GM23338 (cell line): ENCODE measurements around the gene SPNS1. TPM values are rescaled to one million over a fixed set of nuclear protein-coding genes. Genes with fewer than 3 reads are reported as not detected.

ENCODE experiments used
- ATAC-seq: fragments of 200-7000 bp; cut with Tn5 transposase; 3 replicates; pipeline ENCODE4 v1.9.1; 2020
- DNase-seq: peaks from one replicate; pipeline ENCODE4 v3.0.0-alpha.2; 2015; ENCODE audit warnings: low spot score
- H2AFZ ChIP-seq: fragments of 200-600 bp; sonication (generic); 2 replicates; pipeline ENCODE4 v1.8.0; 2016; ENCODE audit warnings: antibody characterized with exemption, mild to moderate bottlenecking, moderate library complexity
- H3F3A ChIP-seq: fragments of 200-600 bp; sonication (generic); replicated peaks from 2 replicates; pipeline ENCODE4 v1.8.0; 2017; ENCODE audit warnings: antibody characterized with exemption, mixed run types, low read depth
- H3K27ac ChIP-seq: fragments of 200-600 bp; sonication (generic); 2 replicates; pipeline ENCODE4 v1.6.1; 2016; ENCODE audit warnings: low read depth
- H3K27me3 ChIP-seq: fragments of 200-600 bp; sonication (generic); 2 replicates; pipeline ENCODE4 v1.8.0; 2016; ENCODE audit warnings: mild to moderate bottlenecking, mixed run types, moderate library complexity; ENCODE audit not compliant: insufficient read depth
- H3K36me3 ChIP-seq: fragments of 200-600 bp; sonication (generic); 2 replicates; pipeline ENCODE4 v1.8.0; 2016; ENCODE audit warnings: mild to moderate bottlenecking; ENCODE audit not compliant: insufficient read depth
- H3K4me1 ChIP-seq: fragments of 200-600 bp; sonication (generic); 2 replicates; pipeline ENCODE4 v1.8.0; 2016; ENCODE audit warnings: mild to moderate bottlenecking, moderate library complexity; ENCODE audit not compliant: insufficient read depth
- H3K4me2 ChIP-seq: fragments of 200-600 bp; sonication (generic); 2 replicates; pipeline ENCODE4 v1.7.1; 2017; ENCODE audit warnings: mixed run types
- H3K4me3 ChIP-seq: fragments of 200-600 bp; sonication (generic); 2 replicates; pipeline ENCODE4 v1.6.1; 2016; ENCODE audit warnings: mixed run types
- H3K79me2 ChIP-seq: fragments of 200-600 bp; sonication (generic); replicated peaks from 2 replicates; pipeline ENCODE4 v1.8.0; 2017; ENCODE audit warnings: mild to moderate bottlenecking; ENCODE audit not compliant: insufficient read depth
- H3K9me2 ChIP-seq: fragments of 200-600 bp; sonication (generic); 2 replicates; pipeline ENCODE4 v1.8.0; 2017; ENCODE audit not compliant: insufficient read depth
- H4K20me1 ChIP-seq: fragments of 200-600 bp; sonication (generic); replicated peaks from 2 replicates; pipeline ENCODE4 v1.8.0; 2017; ENCODE audit warnings: mild to moderate bottlenecking; ENCODE audit not compliant: insufficient read depth
- H3K27ac Mint-ChIP-seq: 2 replicates; pipeline ENCODE4 v1.8.0; 2020; ENCODE audit warnings: inconsistent platforms, mild to moderate bottlenecking, moderate library complexity, mixed read lengths
- H3K27me3 Mint-ChIP-seq: 3 replicates; pipeline ENCODE4 v1.8.0; 2022; ENCODE audit warnings: low read depth, mild to moderate bottlenecking, moderate library complexity, mixed read lengths, inconsistent platforms; ENCODE audit not compliant: insufficient read depth, poor library complexity
- H3K36me3 Mint-ChIP-seq: 3 replicates; pipeline ENCODE4 v1.8.0; 2021; ENCODE audit warnings: low read depth, mild to moderate bottlenecking, inconsistent platforms, moderate library complexity, mixed read lengths
- H3K4me1 Mint-ChIP-seq: 3 replicates; pipeline ENCODE4 v1.8.0; 2020; ENCODE audit warnings: mild to moderate bottlenecking, inconsistent platforms, mixed read lengths
- H3K4me3 Mint-ChIP-seq: 3 replicates; pipeline ENCODE4 v1.8.0; 2021; ENCODE audit warnings: moderate library complexity, mild to moderate bottlenecking, inconsistent platforms, mixed read lengths
- H3K9me3 Mint-ChIP-seq: 3 replicates; pipeline ENCODE4 v1.8.0; 2020; ENCODE audit warnings: moderate library complexity, mild to moderate bottlenecking, inconsistent platforms, mixed read lengths
- CREB1 ChIP-seq: fragments of 250-450 bp; sonication (Bioruptor Pico); IDR thresholded peaks from 2 replicates; pipeline ENCODE4 v1.5.0; 2020; ENCODE audit warnings: low read depth, mild to moderate bottlenecking, moderate library complexity
- CTCF ChIP-seq, 2 experiments: fragments of 200-600 bp in 1 of 2; sonication (generic) in 1 of 2; conservative IDR thresholded peaks; 2 replicates each; pipeline versions ENCODE4 v1.5.1 to v1.6.1; 2016 to 2017; ENCODE audit warnings: antibody characterized with exemption in 2 of 2, low read depth in 2 of 2, mild to moderate bottlenecking in 2 of 2, moderate library complexity in 1 of 2
- EZH2 ChIP-seq: fragments of 200-600 bp; sonication (generic); IDR thresholded peaks from one replicate; pipeline ENCODE4 v1.8.0; 2017; ENCODE audit warnings: antibody characterized with exemption, mild to moderate bottlenecking, low read depth; ENCODE audit not compliant: unreplicated experiment
- EZH2phosphoT487 ChIP-seq: fragments of 200-600 bp; sonication (generic); IDR thresholded peaks from one replicate; pipeline ENCODE4 v1.8.1; 2018; ENCODE audit warnings: antibody characterized with exemption; ENCODE audit not compliant: unreplicated experiment
- JUNB ChIP-seq: IDR thresholded peaks from one replicate; pipeline ENCODE4 v1.6.1; 2016; ENCODE audit warnings: antibody characterized with exemption; ENCODE audit not compliant: unreplicated experiment
- NANOG ChIP-seq: IDR thresholded peaks from 2 replicates; pipeline ENCODE4 v1.6.1; 2016; ENCODE audit warnings: antibody characterized with exemption, borderline replicate concordance
- POLR2AphosphoS5 ChIP-seq: IDR thresholded peaks from 2 replicates; pipeline ENCODE4 v1.6.1; 2016; ENCODE audit warnings: antibody characterized with exemption, low read depth
- REST ChIP-seq: IDR thresholded peaks from one replicate; pipeline ENCODE4 v1.6.1; 2018; ENCODE audit warnings: antibody characterized with exemption; ENCODE audit not compliant: unreplicated experiment
- STAT1 ChIP-seq: IDR thresholded peaks from one replicate; pipeline ENCODE4 v1.6.1; 2016; ENCODE audit warnings: antibody characterized with exemption; ENCODE audit not compliant: unreplicated experiment
- ZNF114 ChIP-seq: fragments of 250-450 bp; sonication (Bioruptor Pico); IDR thresholded peaks from 2 replicates; pipeline ENCODE4 v1.5.0; 2020; ENCODE audit warnings: mild to moderate bottlenecking, moderate library complexity
- ZNF331 ChIP-seq: fragments of 250-450 bp; sonication (Bioruptor Pico); IDR thresholded peaks from 2 replicates; pipeline ENCODE4 v1.5.0; 2020; ENCODE audit warnings: low read depth, mild to moderate bottlenecking, moderate library complexity
- polyA plus RNA-seq: library from polyadenylated mRNA; unstranded; fragments of >200 nt; fragmentation: Nextera tagmentation; extraction: Ambion mirVana; gene quantifications from 2 replicates; pipeline ENCODE4 v1.2.1, GENCODE V29; 2016
- total RNA-seq: library from RNA; depleted of rRNA; stranded (reverse); fragments of >200 nt; shearing (Covaris generic); gene quantifications from 2 replicates; pipeline ENCODE4 v1.2.3, GENCODE V29; 2014
- TF ChIP-seq, protein P1 (sequence below): IDR thresholded peaks from 2 replicates; pipeline ENCODE4 v1.6.1; 2016; ENCODE audit warnings: antibody characterized with exemption
- TF ChIP-seq, protein P2 (sequence below): fragments of 250-450 bp; sonication (Bioruptor Pico); IDR thresholded peaks from 2 replicates; pipeline ENCODE4 v1.5.0; 2020; ENCODE audit warnings: mild to moderate bottlenecking, moderate library complexity

SPNS1 gene
- total and polyA plus RNA-seq, 2 experiments from 2014 or later: 37.2 to 48.5 TPM

DNA sequence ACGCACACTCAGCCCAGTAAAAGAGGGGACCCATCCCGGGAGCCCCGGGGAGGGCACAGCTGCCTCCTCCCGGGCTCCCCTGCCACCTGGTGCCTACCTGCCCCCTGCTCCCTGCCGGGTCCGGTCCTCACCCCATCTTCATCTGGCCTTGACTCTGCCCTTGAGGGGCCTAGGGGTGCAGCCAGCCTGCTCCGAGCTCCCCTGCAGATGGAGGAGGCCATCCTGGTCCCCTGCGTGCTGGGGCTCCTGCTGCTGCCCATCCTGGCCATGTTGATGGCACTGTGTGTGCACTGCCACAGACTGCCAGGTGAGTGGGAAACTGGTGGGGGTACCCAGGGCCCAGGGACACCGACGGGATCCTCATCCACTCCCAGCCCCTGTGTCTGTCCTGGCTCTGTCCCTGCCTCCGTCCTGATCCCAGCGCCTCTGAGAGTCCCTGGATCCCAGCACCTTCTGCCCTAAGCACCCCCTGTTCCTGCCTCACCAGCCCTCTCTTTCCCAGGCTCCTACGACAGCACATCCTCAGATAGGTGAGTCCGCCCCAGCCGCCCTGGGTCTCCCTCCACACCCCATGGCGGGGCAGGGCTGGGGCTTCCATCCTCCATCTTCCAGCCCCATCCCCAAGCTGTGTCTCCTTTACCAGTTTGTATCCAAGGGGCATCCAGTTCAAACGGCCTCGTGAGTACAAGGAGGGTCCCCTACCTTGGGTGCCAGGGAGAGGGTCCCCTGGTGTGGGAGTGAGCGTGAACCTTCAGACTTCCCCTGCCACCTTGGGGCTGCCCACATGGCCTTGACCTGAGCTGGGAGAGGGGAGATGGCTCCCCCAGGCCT lies 10.8 kb downstream of the SPNS1 start:
- H3K27me3 ChIP-seq: no peaks in the 10 kb centered on the region
- no peaks in the 10 kb centered on the region for H3K79me2 ChIP-seq
- H2AFZ ChIP-seq: no peak overlapping the region
- no peaks in the 10 kb centered on the region for H3F3A ChIP-seq
- peaks cover 5% of the 10 kb centered on the region for H3K9me3 Mint-ChIP-seq
- H3K27me3 Mint-ChIP-seq: peaks cover 16% of the 10 kb centered on the region
- no peak overlapping the region for H3K4me3 Mint-ChIP-seq
- H3K27ac ChIP-seq: no peak overlapping the region
- H3K36me3 Mint-ChIP-seq: peaks cover 44% of the 10 kb centered on the region
- H3K27ac Mint-ChIP-seq: no peak overlapping the region
- no peak for DNase-seq
- no peak overlapping the region for H3K4me3 ChIP-seq
- no peaks in the 10 kb centered on the region for H4K20me1 ChIP-seq
- 0 out of 2 replicates have a peak, but pooled peaks cover 4% of the 10 kb centered on the region for H3K36me3 ChIP-seq
- H3K4me2 ChIP-seq: no peak overlapping the region
- no peaks in the 10 kb centered on the region for H3K4me1 ChIP-seq
- H3K4me1 Mint-ChIP-seq: no peaks in the 10 kb centered on the region
- TF ChIP-seq POLR2AphosphoS5: no peak
- no peak for TF ChIP-seq CREB1 (CRISPR knock-in tag)
- TF ChIP-seq, protein P1, sequence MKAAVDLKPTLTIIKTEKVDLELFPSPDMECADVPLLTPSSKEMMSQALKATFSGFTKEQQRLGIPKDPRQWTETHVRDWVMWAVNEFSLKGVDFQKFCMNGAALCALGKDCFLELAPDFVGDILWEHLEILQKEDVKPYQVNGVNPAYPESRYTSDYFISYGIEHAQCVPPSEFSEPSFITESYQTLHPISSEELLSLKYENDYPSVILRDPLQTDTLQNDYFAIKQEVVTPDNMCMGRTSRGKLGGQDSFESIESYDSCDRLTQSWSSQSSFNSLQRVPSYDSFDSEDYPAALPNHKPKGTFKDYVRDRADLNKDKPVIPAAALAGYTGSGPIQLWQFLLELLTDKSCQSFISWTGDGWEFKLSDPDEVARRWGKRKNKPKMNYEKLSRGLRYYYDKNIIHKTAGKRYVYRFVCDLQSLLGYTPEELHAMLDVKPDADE: no peak
- no peak for TF ChIP-seq STAT1
- no peak for TF ChIP-seq CTCF (conservative IDR thresholded peaks at IDR 0.05; ENCODE audit: low read depth in 2 of 2)
- TF ChIP-seq REST: no peak
- TF ChIP-seq, protein P2, sequence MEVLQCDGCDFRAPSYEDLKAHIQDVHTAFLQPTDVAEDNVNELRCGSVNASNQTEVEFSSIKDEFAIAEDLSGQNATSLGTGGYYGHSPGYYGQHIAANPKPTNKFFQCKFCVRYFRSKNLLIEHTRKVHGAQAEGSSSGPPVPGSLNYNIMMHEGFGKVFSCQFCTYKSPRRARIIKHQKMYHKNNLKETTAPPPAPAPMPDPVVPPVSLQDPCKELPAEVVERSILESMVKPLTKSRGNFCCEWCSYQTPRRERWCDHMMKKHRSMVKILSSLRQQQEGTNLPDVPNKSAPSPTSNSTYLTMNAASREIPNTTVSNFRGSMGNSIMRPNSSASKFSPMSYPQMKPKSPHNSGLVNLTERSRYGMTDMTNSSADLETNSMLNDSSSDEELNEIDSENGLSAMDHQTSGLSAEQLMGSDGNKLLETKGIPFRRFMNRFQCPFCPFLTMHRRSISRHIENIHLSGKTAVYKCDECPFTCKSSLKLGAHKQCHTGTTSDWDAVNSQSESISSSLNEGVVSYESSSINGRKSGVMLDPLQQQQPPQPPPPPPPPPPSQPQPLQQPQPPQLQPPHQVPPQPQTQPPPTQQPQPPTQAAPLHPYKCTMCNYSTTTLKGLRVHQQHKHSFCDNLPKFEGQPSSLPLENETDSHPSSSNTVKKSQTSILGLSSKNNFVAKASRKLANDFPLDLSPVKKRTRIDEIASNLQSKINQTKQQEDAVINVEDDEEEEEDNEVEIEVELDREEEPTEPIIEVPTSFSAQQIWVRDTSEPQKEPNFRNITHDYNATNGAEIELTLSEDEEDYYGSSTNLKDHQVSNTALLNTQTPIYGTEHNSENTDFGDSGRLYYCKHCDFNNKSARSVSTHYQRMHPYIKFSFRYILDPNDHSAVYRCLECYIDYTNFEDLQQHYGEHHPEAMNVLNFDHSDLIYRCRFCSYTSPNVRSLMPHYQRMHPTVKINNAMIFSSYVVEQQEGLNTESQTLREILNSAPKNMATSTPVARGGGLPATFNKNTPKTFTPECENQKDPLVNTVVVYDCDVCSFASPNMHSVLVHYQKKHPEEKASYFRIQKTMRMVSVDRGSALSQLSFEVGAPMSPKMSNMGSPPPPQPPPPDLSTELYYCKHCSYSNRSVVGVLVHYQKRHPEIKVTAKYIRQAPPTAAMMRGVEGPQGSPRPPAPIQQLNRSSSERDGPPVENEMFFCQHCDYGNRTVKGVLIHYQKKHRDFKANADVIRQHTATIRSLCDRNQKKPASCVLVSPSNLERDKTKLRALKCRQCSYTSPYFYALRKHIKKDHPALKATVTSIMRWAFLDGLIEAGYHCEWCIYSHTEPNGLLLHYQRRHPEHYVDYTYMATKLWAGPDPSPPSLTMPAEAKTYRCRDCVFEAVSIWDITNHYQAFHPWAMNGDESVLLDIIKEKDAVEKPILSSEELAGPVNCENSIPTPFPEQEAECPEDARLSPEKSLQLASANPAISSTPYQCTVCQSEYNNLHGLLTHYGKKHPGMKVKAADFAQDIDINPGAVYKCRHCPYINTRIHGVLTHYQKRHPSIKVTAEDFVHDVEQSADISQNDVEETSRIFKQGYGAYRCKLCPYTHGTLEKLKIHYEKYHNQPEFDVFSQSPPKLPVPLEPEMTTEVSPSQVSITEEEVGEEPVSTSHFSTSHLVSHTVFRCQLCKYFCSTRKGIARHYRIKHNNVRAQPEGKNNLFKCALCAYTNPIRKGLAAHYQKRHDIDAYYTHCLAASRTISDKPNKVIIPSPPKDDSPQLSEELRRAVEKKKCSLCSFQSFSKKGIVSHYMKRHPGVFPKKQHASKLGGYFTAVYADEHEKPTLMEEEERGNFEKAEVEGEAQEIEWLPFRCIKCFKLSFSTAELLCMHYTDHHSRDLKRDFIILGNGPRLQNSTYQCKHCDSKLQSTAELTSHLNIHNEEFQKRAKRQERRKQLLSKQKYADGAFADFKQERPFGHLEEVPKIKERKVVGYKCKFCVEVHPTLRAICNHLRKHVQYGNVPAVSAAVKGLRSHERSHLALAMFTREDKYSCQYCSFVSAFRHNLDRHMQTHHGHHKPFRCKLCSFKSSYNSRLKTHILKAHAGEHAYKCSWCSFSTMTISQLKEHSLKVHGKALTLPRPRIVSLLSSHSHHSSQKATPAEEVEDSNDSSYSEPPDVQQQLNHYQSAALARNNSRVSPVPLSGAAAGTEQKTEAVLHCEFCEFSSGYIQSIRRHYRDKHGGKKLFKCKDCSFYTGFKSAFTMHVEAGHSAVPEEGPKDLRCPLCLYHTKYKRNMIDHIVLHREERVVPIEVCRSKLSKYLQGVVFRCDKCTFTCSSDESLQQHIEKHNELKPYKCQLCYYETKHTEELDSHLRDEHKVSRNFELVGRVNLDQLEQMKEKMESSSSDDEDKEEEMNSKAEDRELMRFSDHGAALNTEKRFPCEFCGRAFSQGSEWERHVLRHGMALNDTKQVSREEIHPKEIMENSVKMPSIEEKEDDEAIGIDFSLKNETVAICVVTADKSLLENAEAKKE (CRISPR knock-in tag): no peak
- TF ChIP-seq EZH2: no peak
- TF ChIP-seq ZNF114: no peak
- TF ChIP-seq NANOG: no peak
- TF ChIP-seq EZH2phosphoT487: no peak
- TF ChIP-seq ZNF331: no peak
- no peak for TF ChIP-seq JUNB
- no peak for ATAC-seq
- H3K9me2 ChIP-seq: no peaks in the 10 kb centered on the region
